HFF-Myc (cell line): ENCODE measurements around the gene NAV2.

Experiments used
- DNase-seq: peaks from one replicate; pipeline ENCODE4 v3.0.0-alpha.2; 2011; ENCODE audit warnings: low read depth; ENCODE audit errors: extremely low read depth
- H3K4me3 ChIP-seq: replicated peaks from 2 replicates; pipeline ENCODE4 v1.5.1; 2011; ENCODE audit warnings: low read depth, mild to moderate bottlenecking, control low read depth, low read length
- TF ChIP-seq, protein P1 (sequence below): IDR thresholded peaks from 2 replicates; pipeline ENCODE4 v1.5.1; 2012; ENCODE audit warnings: mild to moderate bottlenecking, low read depth, low read length, control low read depth; ENCODE audit errors: missing control alignments

NAV2 gene

DNA sequence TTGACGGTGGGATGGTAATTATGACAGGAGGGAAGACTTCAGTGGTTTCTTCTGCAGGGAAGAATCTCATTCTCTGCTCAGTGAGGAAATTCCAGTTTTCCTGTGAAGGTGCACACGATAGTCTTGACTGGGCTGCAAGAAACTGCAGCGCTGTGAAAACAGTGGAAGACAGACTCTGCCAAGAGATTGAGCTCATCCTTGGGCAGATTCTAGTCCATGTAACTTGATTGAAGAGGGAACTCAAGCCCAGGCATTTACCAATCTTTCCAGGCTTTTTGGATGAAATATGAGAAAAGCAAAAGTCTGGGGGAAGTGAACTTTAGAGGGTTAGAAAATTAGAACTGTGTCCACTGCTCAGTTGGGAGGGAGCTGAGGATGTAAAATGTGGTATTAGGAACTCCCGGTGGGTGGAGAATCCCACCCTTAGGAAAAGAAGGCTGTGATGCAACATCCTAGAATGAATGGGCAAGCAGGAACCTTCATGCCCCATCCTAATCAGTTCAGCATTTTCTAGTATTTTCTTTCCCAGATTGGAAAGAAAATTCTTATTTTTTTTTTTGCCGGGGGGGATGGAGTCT, 235.0 kb downstream of the NAV2 start:
- no peak overlapping the region for H3K4me3 ChIP-seq
- DNase-seq: no peak
- TF ChIP-seq, protein P1, sequence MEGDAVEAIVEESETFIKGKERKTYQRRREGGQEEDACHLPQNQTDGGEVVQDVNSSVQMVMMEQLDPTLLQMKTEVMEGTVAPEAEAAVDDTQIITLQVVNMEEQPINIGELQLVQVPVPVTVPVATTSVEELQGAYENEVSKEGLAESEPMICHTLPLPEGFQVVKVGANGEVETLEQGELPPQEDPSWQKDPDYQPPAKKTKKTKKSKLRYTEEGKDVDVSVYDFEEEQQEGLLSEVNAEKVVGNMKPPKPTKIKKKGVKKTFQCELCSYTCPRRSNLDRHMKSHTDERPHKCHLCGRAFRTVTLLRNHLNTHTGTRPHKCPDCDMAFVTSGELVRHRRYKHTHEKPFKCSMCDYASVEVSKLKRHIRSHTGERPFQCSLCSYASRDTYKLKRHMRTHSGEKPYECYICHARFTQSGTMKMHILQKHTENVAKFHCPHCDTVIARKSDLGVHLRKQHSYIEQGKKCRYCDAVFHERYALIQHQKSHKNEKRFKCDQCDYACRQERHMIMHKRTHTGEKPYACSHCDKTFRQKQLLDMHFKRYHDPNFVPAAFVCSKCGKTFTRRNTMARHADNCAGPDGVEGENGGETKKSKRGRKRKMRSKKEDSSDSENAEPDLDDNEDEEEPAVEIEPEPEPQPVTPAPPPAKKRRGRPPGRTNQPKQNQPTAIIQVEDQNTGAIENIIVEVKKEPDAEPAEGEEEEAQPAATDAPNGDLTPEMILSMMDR: no peak

DNA sequence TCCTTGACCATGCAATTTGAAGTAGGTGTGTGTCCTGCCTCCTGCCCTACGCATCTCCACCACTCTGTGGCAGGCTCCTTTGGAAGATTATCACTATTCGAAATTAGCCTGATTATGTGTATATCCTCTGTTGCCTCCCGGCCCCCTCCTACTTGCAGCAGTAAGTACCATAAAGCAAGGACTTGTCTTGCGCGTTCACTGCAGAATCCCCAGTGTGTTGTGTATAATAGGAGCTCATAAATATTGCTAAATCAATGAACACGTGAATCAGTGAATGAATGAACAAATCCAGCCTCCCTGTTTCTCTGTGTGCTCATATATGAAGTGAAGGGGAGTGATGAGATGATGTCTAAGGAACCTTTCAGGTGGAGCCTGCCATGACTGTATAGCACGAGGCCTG, 237.0 kb downstream of the NAV2 start:
- no peak overlapping the region for H3K4me3 ChIP-seq

DNA sequence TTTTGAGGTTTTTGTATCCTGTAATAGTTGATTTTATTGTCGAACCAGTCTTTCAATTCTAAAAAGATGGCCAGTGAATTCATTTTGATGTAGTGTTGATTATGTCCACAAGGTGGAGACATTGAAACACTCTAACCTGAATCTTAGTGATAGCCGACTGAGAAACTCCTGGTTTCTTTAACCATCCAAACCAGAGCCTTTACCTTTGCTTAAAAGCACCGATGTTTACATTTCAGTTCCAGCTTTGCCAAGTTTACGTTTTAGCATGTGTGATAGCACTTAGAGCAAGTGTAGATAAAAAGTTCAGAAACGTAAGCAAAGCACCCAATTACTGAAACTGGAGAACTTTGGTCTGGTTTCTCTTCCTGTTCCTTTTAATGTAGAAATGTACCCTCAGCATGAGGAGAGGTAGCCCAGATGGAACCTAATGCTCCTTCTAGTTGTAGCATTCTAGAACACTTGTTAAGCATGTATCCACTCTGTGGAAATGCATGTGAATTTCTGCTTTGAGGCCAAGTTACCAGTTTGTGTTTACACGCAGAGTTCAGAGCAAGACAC, 239.0 kb downstream of the NAV2 start:
- DNase-seq: no peak
- H3K4me3 ChIP-seq: no peak overlapping the region
- TF ChIP-seq, protein P1: peak; percentile 45

More for the DNA sequence above, 237.0 kb downstream of the NAV2 start:
- TF ChIP-seq, protein P1: no peak
- no peak for DNase-seq

DNA sequence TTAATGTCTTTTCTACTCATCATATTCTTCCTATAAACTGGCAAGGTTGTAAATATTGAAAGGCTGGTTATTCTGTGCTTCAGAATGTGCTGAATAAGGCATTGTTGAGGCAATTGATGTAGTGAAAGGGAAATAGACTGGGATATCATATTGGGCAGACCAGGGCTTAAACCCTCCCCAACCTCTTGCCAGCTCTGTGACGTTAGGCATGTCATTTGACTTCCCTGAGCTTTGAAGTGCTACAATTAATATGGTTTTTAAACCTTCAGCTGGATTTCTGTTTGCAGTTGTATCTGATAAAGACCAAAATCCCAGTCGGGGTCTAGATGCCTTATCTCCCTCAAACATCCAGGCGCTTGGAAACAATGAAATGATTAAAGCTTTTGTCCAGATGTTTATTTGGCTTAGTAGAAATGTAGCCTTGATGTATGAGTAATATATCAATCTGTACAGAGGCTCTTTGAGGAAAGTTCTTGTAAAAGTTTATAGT, 239.5 kb downstream of the NAV2 start:
- H3K4me3 ChIP-seq: no peak overlapping the region
- TF ChIP-seq, protein P1: no peak
- no peak for DNase-seq

DNA sequence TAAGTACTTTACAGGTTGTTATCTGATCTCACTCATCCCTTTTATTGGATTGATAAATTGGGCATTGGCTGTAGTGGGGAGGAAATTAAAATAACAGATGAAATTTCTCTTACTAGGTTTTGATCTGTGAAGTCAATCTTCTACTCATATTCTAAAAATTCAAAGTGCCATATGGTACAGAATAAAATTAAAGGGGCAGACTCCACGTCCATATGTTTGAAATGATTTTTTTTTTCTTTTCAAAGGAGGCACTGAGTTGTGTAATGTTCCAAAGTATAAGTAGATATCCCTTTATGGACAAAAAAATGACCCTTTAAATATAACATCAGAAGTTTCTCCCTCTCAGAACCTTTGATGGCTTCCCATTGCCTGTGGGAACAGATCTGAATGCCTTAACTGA, 240.3 kb downstream of the NAV2 start:
- TF ChIP-seq, protein P1: no peak
- no peak for DNase-seq
- H3K4me3 ChIP-seq: no peak overlapping the region

DNA sequence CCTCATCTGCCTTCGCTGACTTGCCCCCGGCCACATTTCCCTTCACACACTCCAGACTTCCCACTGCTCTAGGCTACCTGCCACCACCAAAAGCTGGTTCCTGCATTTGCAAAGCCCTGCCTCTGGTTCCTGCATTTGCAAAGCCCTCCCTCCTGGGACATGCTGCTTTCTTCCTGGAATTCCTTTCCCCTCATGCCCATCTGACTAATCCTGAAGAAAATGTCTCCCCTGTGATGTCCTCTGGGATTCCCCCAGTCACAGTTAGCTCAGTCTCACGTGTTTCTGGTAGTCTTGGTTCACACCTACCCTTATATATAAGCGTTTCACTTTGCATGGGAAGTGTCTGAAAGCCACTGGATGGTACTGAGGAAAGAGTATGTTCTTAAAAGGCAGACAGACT, 240.7 kb downstream of the NAV2 start:
- no peak overlapping the region for H3K4me3 ChIP-seq
- DNase-seq: no peak
- TF ChIP-seq, protein P1: no peak
